Measurements from ENCODE around the gene CHSY1.

GRCh38 chr15:101242999-101243336 is 8.9 kb downstream of the CHSY1 start:
- TF ChIP-seq POLR2AphosphoS5 (IDR thresholded peaks at IDR 0.05; ENCODE audit: insufficient read depth in 1 of 2, low read depth in 1 of 2) (no peak), POLR2A (IDR thresholded peaks at IDR 0.05) (no peak)
- TF ChIP-seq, protein P1, sequence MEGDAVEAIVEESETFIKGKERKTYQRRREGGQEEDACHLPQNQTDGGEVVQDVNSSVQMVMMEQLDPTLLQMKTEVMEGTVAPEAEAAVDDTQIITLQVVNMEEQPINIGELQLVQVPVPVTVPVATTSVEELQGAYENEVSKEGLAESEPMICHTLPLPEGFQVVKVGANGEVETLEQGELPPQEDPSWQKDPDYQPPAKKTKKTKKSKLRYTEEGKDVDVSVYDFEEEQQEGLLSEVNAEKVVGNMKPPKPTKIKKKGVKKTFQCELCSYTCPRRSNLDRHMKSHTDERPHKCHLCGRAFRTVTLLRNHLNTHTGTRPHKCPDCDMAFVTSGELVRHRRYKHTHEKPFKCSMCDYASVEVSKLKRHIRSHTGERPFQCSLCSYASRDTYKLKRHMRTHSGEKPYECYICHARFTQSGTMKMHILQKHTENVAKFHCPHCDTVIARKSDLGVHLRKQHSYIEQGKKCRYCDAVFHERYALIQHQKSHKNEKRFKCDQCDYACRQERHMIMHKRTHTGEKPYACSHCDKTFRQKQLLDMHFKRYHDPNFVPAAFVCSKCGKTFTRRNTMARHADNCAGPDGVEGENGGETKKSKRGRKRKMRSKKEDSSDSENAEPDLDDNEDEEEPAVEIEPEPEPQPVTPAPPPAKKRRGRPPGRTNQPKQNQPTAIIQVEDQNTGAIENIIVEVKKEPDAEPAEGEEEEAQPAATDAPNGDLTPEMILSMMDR (IDR thresholded peaks at IDR 0.05), result no peak
